HCT116 (cell line): ENCODE data around the gene NAP1L1.

Source experiments
- EZH2 ChIP-seq: fragments of 200-600 bp; sonication (generic); IDR thresholded peaks from 2 replicates; pipeline ENCODE4 v1.6.1; 2017; ENCODE audit warnings: antibody characterized with exemption, mixed run types
- POLR2AphosphoS5 ChIP-seq: IDR thresholded peaks from 2 replicates; pipeline ENCODE4 v1.6.1; 2011; ENCODE audit warnings: mild to moderate bottlenecking, low read depth, low read length, moderate library complexity
- TF ChIP-seq, protein P1 (sequence below), 3 experiments: fragments of 200-600 bp in 1 of 3; sonication (generic) in 1 of 3; IDR thresholded peaks in 2 of 3; conservative IDR thresholded peaks in 1 of 3; 2 replicates each; pipeline ENCODE4 v1.5.1; 2012 to 2017; ENCODE audit warnings: low read depth in 2 of 3, low read length in 2 of 3, antibody characterized with exemption in 1 of 3, borderline replicate concordance in 1 of 3, control low read depth in 1 of 3, mild to moderate bottlenecking in 1 of 3, mixed read lengths in 1 of 3, mixed run types in 1 of 3, moderate library complexity in 1 of 3; ENCODE audit not compliant: insufficient read depth in 1 of 3

- TF ChIP-seq EZH2, result no peak
- TF ChIP-seq, protein P1, sequence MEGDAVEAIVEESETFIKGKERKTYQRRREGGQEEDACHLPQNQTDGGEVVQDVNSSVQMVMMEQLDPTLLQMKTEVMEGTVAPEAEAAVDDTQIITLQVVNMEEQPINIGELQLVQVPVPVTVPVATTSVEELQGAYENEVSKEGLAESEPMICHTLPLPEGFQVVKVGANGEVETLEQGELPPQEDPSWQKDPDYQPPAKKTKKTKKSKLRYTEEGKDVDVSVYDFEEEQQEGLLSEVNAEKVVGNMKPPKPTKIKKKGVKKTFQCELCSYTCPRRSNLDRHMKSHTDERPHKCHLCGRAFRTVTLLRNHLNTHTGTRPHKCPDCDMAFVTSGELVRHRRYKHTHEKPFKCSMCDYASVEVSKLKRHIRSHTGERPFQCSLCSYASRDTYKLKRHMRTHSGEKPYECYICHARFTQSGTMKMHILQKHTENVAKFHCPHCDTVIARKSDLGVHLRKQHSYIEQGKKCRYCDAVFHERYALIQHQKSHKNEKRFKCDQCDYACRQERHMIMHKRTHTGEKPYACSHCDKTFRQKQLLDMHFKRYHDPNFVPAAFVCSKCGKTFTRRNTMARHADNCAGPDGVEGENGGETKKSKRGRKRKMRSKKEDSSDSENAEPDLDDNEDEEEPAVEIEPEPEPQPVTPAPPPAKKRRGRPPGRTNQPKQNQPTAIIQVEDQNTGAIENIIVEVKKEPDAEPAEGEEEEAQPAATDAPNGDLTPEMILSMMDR (IDR thresholded peaks at IDR 0.05 in 2 of 3, conservative IDR thresholded peaks at IDR 0.05 in 1 of 3; ENCODE audit: borderline replicate concordance in 1 of 3, insufficient read depth in 1 of 3, low read depth in 2 of 3, low read length in 2 of 3), result no peak
- no peak for TF ChIP-seq POLR2AphosphoS5
Observed at GRCh38 chr12:76109879-76110278, 25.4 kb upstream of the NAP1L1 start.
